OCI-LY7 (cell line): ENCODE results near the gene LGI1.

Source experiments
- EZH2phosphoT487 ChIP-seq: fragments of 200-600 bp; sonication (generic); IDR thresholded peaks from 2 replicates; pipeline ENCODE4 v1.6.1; 2018; ENCODE audit warnings: low read depth, borderline replicate concordance, mild to moderate bottlenecking, mixed run types, antibody characterized with exemption, low read length, moderate library complexity, mixed read lengths
- TF ChIP-seq, protein P1 (sequence below): fragments of 200-600 bp; sonication (generic); conservative IDR thresholded peaks from 2 replicates; pipeline ENCODE4 v1.5.1; 2014; ENCODE audit warnings: mild to moderate bottlenecking, antibody characterized with exemption, low read length, moderate library complexity, mixed read lengths

DNA sequence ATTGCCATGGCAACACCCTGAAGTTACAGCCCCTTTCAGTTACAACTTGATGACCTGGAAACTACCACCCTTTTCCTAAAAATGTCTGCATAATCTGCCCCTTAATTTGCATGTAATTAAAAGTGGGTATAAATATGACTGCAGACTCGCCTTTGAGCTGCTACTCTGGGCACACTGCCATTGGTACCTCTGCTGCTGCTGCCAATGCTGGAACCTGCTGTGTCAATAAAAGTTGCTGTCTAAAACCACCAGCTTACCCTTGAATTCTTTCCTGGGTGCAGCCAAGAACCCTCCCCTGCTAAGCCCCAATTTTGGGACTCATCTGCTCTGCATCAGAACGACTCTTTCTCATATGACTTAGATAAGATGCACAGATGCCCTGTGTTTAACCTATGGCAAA lies 45.1 kb upstream of the LGI1 start:
- TF ChIP-seq, protein P1, sequence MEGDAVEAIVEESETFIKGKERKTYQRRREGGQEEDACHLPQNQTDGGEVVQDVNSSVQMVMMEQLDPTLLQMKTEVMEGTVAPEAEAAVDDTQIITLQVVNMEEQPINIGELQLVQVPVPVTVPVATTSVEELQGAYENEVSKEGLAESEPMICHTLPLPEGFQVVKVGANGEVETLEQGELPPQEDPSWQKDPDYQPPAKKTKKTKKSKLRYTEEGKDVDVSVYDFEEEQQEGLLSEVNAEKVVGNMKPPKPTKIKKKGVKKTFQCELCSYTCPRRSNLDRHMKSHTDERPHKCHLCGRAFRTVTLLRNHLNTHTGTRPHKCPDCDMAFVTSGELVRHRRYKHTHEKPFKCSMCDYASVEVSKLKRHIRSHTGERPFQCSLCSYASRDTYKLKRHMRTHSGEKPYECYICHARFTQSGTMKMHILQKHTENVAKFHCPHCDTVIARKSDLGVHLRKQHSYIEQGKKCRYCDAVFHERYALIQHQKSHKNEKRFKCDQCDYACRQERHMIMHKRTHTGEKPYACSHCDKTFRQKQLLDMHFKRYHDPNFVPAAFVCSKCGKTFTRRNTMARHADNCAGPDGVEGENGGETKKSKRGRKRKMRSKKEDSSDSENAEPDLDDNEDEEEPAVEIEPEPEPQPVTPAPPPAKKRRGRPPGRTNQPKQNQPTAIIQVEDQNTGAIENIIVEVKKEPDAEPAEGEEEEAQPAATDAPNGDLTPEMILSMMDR = no peak
- no peak for TF ChIP-seq EZH2phosphoT487
